Left lung (tissue), 10 donors: ENCODE measurements around the gene TRRAP. TPM values are rescaled to one million over a fixed set of nuclear protein-coding genes. Genes with fewer than 3 reads are reported as not detected.

ENCODE experiments used
- ATAC-seq: fragments of 200-7000 bp; cut with Tn5 transposase; one replicate; pipeline ENCODE4 v1.9.1; 2020; ENCODE audit warnings: moderate library complexity
- DNase-seq, 4 donors: peaks; one replicate each; pipeline ENCODE4 v3.0.0-alpha.2; 2013 to 2020
- H3K27ac ChIP-seq, 2 donors: fragments of 200-600 bp; sonication (generic) in 1 of 2; one replicate each; pipeline versions ENCODE4 v1.5.0 to v1.8.0; 2020 to 2021
- H3K27me3 ChIP-seq, 2 donors: fragments of 200-600 bp; sonication (generic) in 1 of 2; one replicate each; pipeline versions ENCODE4 v1.5.0 to v1.8.0; 2020 to 2021
- H3K36me3 ChIP-seq, 2 donors: fragments of 200-600 bp; sonication (generic) in 1 of 2; one replicate each; pipeline versions ENCODE4 v1.5.0 to v1.8.0; 2020 to 2021
- H3K4me1 ChIP-seq, 2 donors: fragments of 200-600 bp; one replicate each; pipeline ENCODE4 v1.8.0; 2021
- H3K4me3 ChIP-seq, 2 donors: fragments of 200-600 bp; sonication (generic) in 1 of 2; one replicate each; pipeline versions ENCODE4 v1.5.0 to v1.8.0; 2020 to 2021; ENCODE audit warnings: mild to moderate bottlenecking in 1 of 2
- H3K9me3 ChIP-seq, 2 donors: fragments of 200-600 bp; sonication (generic) in 1 of 2; one replicate each; pipeline versions ENCODE4 v1.5.0 to v1.8.0; 2020 to 2021
- CTCF ChIP-seq, 2 donors: fragments of 200-600 bp; sonication (generic) in 1 of 2; IDR thresholded peaks; one replicate each; pipeline versions ENCODE4 v1.5.0 to v1.8.0; 2021; ENCODE audit warnings: antibody characterized with exemption in 2 of 2
- intact Hi-C, 2 donors: fragments of 100-400 bp; cut with DNase I; formaldehyde crosslinking; loops; one replicate each; pipeline versions ENCODE4 v1.11.2 to v1.14.2; 2022
- polyA plus RNA-seq, 6 donors: library from polyadenylated mRNA; unstranded; fragments of 120-200 nt; gene quantifications; one replicate each; pipeline ENCODE4 v1.2.1, GENCODE V29; 2013; ENCODE audit not compliant: insufficient read length in 6 of 6
- total RNA-seq, 2 donors: library from RNA; stranded (reverse); fragmentation: NEBNext Ultra II Directional; extraction: Animal tissue kit (Norgen Biotek cat#: 25700); gene quantifications; one replicate each; pipeline ENCODE4 v1.2.1, GENCODE V29; 2021
- donor health status: DM: no; HTN: yes; CAD: no.
- donor health status: DM: no; HTN: no; CAD: no.

TRRAP gene
- total and polyA plus RNA-seq, 8 donors, result 32.5 to 40.5 (median 38.2) TPM

- H3K9me3 ChIP-seq, result no peaks in the 10 kb centered on the region
- peak; percentile 72 for ATAC-seq
- H3K27me3 ChIP-seq, result no peaks in the 10 kb centered on the region
- H3K4me3 ChIP-seq, result no peak overlapping the region
- peaks cover 0 to 99% of the 10 kb centered on the region in 2 donors for H3K36me3 ChIP-seq
- no peaks in the 10 kb centered on the region for H3K4me1 ChIP-seq
- peak in 1 of 4 donors; percentile 21 for DNase-seq
- intact Hi-C loops, result no loop called here
- peak overlapping the region; percentile 33 to 53 for H3K27ac ChIP-seq
- TF ChIP-seq CTCF (IDR thresholded peaks at IDR 0.05), result no peak
Measured at GRCh38 chr7:99004216-99004615, 125.9 kb downstream of the TRRAP start.

DNA sequence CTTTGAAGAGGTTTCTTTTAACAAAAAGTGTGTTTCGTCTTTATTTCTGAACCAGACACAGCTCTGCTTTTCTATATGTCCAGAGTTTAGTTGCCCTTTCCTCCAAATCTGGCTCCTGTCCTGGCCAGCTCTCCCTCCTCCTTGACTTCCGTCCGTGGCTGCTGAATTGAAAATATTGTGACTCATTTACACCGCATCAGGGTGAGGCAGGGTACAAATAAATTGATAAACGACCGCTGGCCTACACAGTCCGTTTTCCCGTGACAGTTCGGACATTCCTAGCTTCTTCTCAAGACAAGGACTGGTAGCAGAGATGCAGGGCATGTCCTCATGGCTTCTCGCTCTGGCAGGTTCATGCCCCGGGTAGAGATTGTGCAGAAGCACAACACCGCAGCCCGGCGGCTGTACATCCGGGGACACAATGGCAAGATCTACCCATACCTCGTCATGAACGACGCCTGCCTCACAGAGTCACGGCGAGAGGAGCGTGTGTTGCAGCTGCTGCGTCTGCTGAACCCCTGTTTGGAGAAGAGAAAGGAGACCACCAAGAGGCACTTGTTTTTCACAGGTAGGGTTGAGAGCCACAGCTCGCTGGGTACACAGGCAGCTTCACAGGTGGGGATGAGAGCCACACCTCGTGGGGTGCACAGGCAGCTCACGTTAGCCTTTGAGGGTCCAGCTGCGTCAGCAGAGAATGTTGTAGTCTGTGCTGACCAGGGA is 126.6 kb downstream of the TRRAP start:
- Histone ChIP-seq H3K4me1 (no peaks in the 10 kb centered on the region), H3K4me3 (no peak overlapping the region), H3K36me3 (peaks cover 0 to 99% of the 10 kb centered on the region in 2 donors), H3K27ac (peak overlapping the region; percentile 33 to 53), H3K9me3 (no peaks in the 10 kb centered on the region), H3K27me3 (no peaks in the 10 kb centered on the region)
- intact Hi-C loops, result no loop called here
- DNase-seq, result no peak
- ATAC-seq, result no peak
- no peak for TF ChIP-seq CTCF (IDR thresholded peaks at IDR 0.05)

- ATAC-seq (no peak), DNase-seq (no peak)
- H3K4me3 ChIP-seq, result no peak overlapping the region
- no peaks in the 10 kb centered on the region for H3K27me3 ChIP-seq
- no peaks in the 10 kb centered on the region for H3K4me1 ChIP-seq
- no peak for TF ChIP-seq CTCF (IDR thresholded peaks at IDR 0.05)
- H3K27ac ChIP-seq, result no peak overlapping the region
- intact Hi-C loops, result no loop called here
- no peaks in the 10 kb centered on the region for H3K9me3 ChIP-seq
- H3K36me3 ChIP-seq, result peaks cover 0 to 99% of the 10 kb centered on the region in 2 donors
Measured at GRCh38 chr7:99005776-99006175, 127.4 kb downstream of the TRRAP start.

- no peaks in the 10 kb centered on the region for H3K4me1 ChIP-seq
- H3K27me3 ChIP-seq, result no peaks in the 10 kb centered on the region
- no peaks in the 10 kb centered on the region for H3K9me3 ChIP-seq
- intact Hi-C loops, result no loop called here
- no peak overlapping the region for H3K4me3 ChIP-seq
- no peak for TF ChIP-seq CTCF (IDR thresholded peaks at IDR 0.05)
- ATAC-seq (no peak), DNase-seq (no peak)
- H3K36me3 ChIP-seq, result peaks cover 0 to 99% of the 10 kb centered on the region in 2 donors
- no peak overlapping the region for H3K27ac ChIP-seq
Measured at GRCh38 chr7:99006739-99007424, 128.6 kb downstream of the TRRAP start.

DNA sequence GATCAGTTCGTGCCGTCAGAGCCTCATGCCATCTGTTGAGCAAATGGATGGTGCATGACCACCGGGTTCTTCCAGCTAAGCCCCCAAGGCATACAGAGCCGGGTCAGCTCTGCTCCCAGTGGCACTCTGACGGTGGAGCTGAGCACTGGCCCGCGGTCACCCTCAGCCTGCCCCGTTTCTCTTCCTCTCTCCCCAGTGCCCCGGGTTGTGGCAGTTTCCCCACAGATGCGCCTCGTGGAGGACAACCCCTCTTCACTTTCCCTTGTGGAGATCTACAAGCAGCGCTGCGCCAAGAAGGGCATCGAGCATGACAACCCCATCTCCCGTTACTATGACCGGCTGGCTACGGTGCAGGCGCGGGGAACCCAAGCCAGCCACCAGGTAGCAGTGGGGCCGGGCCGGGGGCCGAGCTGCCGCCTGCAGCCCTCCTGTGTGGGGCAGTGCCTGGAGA is 129.9 kb downstream of the TRRAP start:
- Histone ChIP-seq H3K4me3 (no peak overlapping the region), H3K9me3 (no peaks in the 10 kb centered on the region), H3K27me3 (no peaks in the 10 kb centered on the region), H3K36me3 (peaks cover 0 to 99% of the 10 kb centered on the region in 2 donors), H3K4me1 (no peaks in the 10 kb centered on the region), H3K27ac (no peak overlapping the region)
- TF ChIP-seq CTCF (IDR thresholded peaks at IDR 0.05), result no peak
- peak in 1 of 4 donors; percentile 60 for DNase-seq
- intact Hi-C loops, result no loop called here
- no peak for ATAC-seq
